ENCODE results near the gene CBLIF.
"Not testable (repeated sequence)": the region's sequence is repeated elsewhere in the genome, so short reads cannot be mapped to it uniquely, and the experiment has no call there.

The CBLIF gene

GRCh38 chr11:59845399-59845798 is at the start of gene CBLIF:
TSS of gene CBLIF (minus strand) at chr11:59845499. CDS start at chr11:59845453, 46 bp downstream.
- FAIRE-seq = no peak

GRCh38 chr11:59894616-59895015 is 49.3 kb upstream of the CBLIF start:
- no peak for FAIRE-seq

GRCh38 chr11:59891781-59892181 is 46.5 kb upstream of the CBLIF start:
- FAIRE-seq = no peak

GRCh38 chr11:59887156-59887555 is 41.9 kb upstream of the CBLIF start:
- FAIRE-seq = not testable (repeated sequence)

- FAIRE-seq = no peak
These were observed 38.3 kb upstream of the CBLIF start for GRCh38 chr11:59883597-59883996.

- no peak for FAIRE-seq
These were observed 34.3 kb upstream of the CBLIF start for GRCh38 chr11:59879567-59879966.

- no peak for FAIRE-seq
These were observed 33.3 kb upstream of the CBLIF start, which contains the start of gene OOSP3 for GRCh38 chr11:59878575-59878974. TSS of gene OOSP3 (plus strand) at chr11:59878782. CDS start at chr11:59878809, 27 bp downstream.

- FAIRE-seq = no peak
These were observed 32.5 kb upstream of the CBLIF start for GRCh38 chr11:59877784-59878183.

- no peak for FAIRE-seq
These were observed 32.0 kb upstream of the CBLIF start for GRCh38 chr11:59877325-59877724.

GRCh38 chr11:59875856-59876519 is 30.7 kb upstream of the CBLIF start:
- no peak for FAIRE-seq

GRCh38 chr11:59872076-59872475 is 26.8 kb upstream of the CBLIF start:
- FAIRE-seq = no peak

GRCh38 chr11:59867946-59868345 is 22.6 kb upstream of the CBLIF start:
- no peak for FAIRE-seq

- no peak for FAIRE-seq
These were observed 21.5 kb upstream of the CBLIF start for GRCh38 chr11:59866836-59867235.

- FAIRE-seq = no peak
These were observed 21.1 kb upstream of the CBLIF start, which contains the start of gene TCN1 for GRCh38 chr11:59866397-59866796. TSS of gene TCN1 (minus strand) at chr11:59866487. CDS start at chr11:59866470, 17 bp downstream.

GRCh38 chr11:59865031-59865430 is 19.7 kb upstream of the CBLIF start:
- no peak for FAIRE-seq

- no peak for FAIRE-seq
These were observed 17.0 kb upstream of the CBLIF start for GRCh38 chr11:59862252-59862651.

- FAIRE-seq = no peak
These were observed 14.4 kb upstream of the CBLIF start for GRCh38 chr11:59859673-59860072.

- FAIRE-seq = no peak
These were observed 12.4 kb upstream of the CBLIF start for GRCh38 chr11:59857439-59858434.

GRCh38 chr11:59854871-59855270 is 9.6 kb upstream of the CBLIF start:
- no peak for FAIRE-seq

GRCh38 chr11:59851416-59851815 is 6.1 kb upstream of the CBLIF start:
- not testable (repeated sequence) for FAIRE-seq

GRCh38 chr11:59849551-59849950 is 4.3 kb upstream of the CBLIF start:
- FAIRE-seq = not testable (repeated sequence)

GRCh38 chr11:59849129-59849528 is 3.8 kb upstream of the CBLIF start:
- no peak for FAIRE-seq

- not testable (repeated sequence) for FAIRE-seq
These were observed 3.1 kb upstream of the CBLIF start for GRCh38 chr11:59848439-59848838.

GRCh38 chr11:59847626-59848025 is 2.3 kb upstream of the CBLIF start:
- no peak for FAIRE-seq
